GM19240 (cell line): Measurements from ENCODE around the gene ZNF750.

Source experiments
- DNase-seq: peaks from one replicate; pipeline ENCODE4 v3.0.0; 2011; ENCODE audit warnings: low spot score; ENCODE audit not compliant: insufficient read length

ZNF750 gene

GRCh38 chr17:82839617-82840292 is at the start of gene ZNF750:
ZNF750 (minus strand) TSS chr17:82840022; CDS start chr17:82832454, 7,568 bp downstream.
- no peak for DNase-seq

GRCh38 chr17:82888583-82889495 is 49.0 kb upstream of the ZNF750 start:
- no peak for DNase-seq

- no peak for DNase-seq
Measured at GRCh38 chr17:82887255-82888164, 47.7 kb upstream of the ZNF750 start.

- no peak for DNase-seq
Measured at GRCh38 chr17:82884970-82885353, 45.1 kb upstream of the ZNF750 start.

GRCh38 chr17:82884341-82884969 is 44.6 kb upstream of the ZNF750 start:
- no peak for DNase-seq

GRCh38 chr17:82883419-82884031 is 43.7 kb upstream of the ZNF750 start:
- no peak for DNase-seq

- no peak for DNase-seq
Measured at GRCh38 chr17:82882715-82883418, 43.0 kb upstream of the ZNF750 start.

GRCh38 chr17:82881900-82882714 is 42.3 kb upstream of the ZNF750 start:
- no peak for DNase-seq

- no peak for DNase-seq
Measured at GRCh38 chr17:82881324-82881823, 41.6 kb upstream of the ZNF750 start.

GRCh38 chr17:82880620-82881323 is 41.0 kb upstream of the ZNF750 start:
- no peak for DNase-seq

GRCh38 chr17:82879241-82879640 is 39.4 kb upstream of the ZNF750 start:
- DNase-seq: no peak

GRCh38 chr17:82878527-82878926 is 38.7 kb upstream of the ZNF750 start:
- DNase-seq: no peak

GRCh38 chr17:82876602-82877379 is 37.0 kb upstream of the ZNF750 start:
- no peak for DNase-seq

GRCh38 chr17:82876149-82876548 is 36.3 kb upstream of the ZNF750 start:
- DNase-seq: no peak

GRCh38 chr17:82875407-82875856 is 35.6 kb upstream of the ZNF750 start:
- DNase-seq: no peak

- DNase-seq: no peak
Measured at GRCh38 chr17:82874011-82874835, 34.4 kb upstream of the ZNF750 start.

GRCh38 chr17:82873521-82873920 is 33.7 kb upstream of the ZNF750 start:
- no peak for DNase-seq
